PC-3 (cell line): ENCODE results near the gene SYT9. TPM values are rescaled to one million over a fixed set of nuclear protein-coding genes. Genes with fewer than 3 reads are reported as not detected.

Experiments used
- ATAC-seq: fragments of 200-7000 bp; cut with Tn5 transposase; 2 replicates; pipeline ENCODE4 v1.9.1; 2020; ENCODE audit warnings: mild to moderate bottlenecking, moderate library complexity
- BruUV-seq: library from RNA; stranded (reverse); fragments of 400-500 nt; replicated peaks from 2 replicates; lab custom pipeline; 2021; lab: Mats Ljungman, UMichigan
- CTCF ChIA-PET: fragments of 300-600 bp; sonication (Branson Sonifier 250); formaldehyde crosslinking; loops from one replicate; lab custom pipeline; 2022; ENCODE audit warnings: antibody characterized with exemption; lab: Charles Lee
- POLR2A ChIA-PET: fragments of 300-600 bp; sonication (Branson Sonifier 250); formaldehyde crosslinking; loops from one replicate; lab custom pipeline; 2022; ENCODE audit warnings: antibody characterized with exemption; ENCODE audit not compliant: unreplicated experiment; lab: Charles Lee
- DNase-seq: peaks from one replicate; pipeline ENCODE4 v3.0.0-alpha.2; 2015
- H2AFZ ChIP-seq: fragments of 300-600 bp; sonication (generic); 2 replicates; pipeline ENCODE4 v1.6.0; 2016; ENCODE audit warnings: antibody characterized with exemption, low read length
- H3F3A ChIP-seq: fragments of 300-600 bp; sonication (generic); one replicate; pipeline ENCODE4 v1.6.0; 2017; ENCODE audit warnings: antibody characterized with exemption, low read length, control low read depth, mild to moderate bottlenecking; ENCODE audit not compliant: unreplicated experiment
- H3K27ac ChIP-seq: fragments of 300-600 bp; sonication (generic); 2 replicates; pipeline ENCODE4 v1.5.1; 2016; ENCODE audit warnings: mild to moderate bottlenecking, low read length
- H3K27me3 ChIP-seq: fragments of 300-600 bp; sonication (generic); 2 replicates; pipeline ENCODE4 v1.6.1; 2016; ENCODE audit warnings: low read length, mixed read lengths
- H3K36me3 ChIP-seq: fragments of 300-600 bp; sonication (generic); 2 replicates; pipeline ENCODE4 v1.6.1; 2016; ENCODE audit warnings: low read depth, mixed run types, low read length, mixed read lengths
- H3K4me1 ChIP-seq: fragments of 300-600 bp; sonication (generic); 2 replicates; pipeline ENCODE4 v1.5.1; 2016; ENCODE audit warnings: low read length; ENCODE audit not compliant: insufficient read depth
- H3K4me2 ChIP-seq: fragments of 300-600 bp; sonication (generic); 2 replicates; pipeline ENCODE4 v1.6.0; 2016; ENCODE audit warnings: low read length
- H3K4me3 ChIP-seq: fragments of 300-600 bp; sonication (generic); 2 replicates; pipeline ENCODE4 v1.5.1; 2016; ENCODE audit warnings: mild to moderate bottlenecking, low read length, mixed read lengths
- H3K79me2 ChIP-seq: fragments of 300-600 bp; sonication (generic); 2 replicates; pipeline ENCODE4 v1.6.1; 2017; ENCODE audit warnings: low read length, mixed read lengths
- H3K9ac ChIP-seq: fragments of 300-600 bp; sonication (generic); 2 replicates; pipeline ENCODE4 v1.6.0; 2016; ENCODE audit warnings: mild to moderate bottlenecking, low read length
- H3K9me2 ChIP-seq: fragments of 300-600 bp; sonication (generic); replicated peaks from 2 replicates; pipeline ENCODE4 v1.6.1; 2016; ENCODE audit warnings: mixed run types, low read length, mixed read lengths
- H3K9me3 ChIP-seq: fragments of 300-600 bp; sonication (generic); 2 replicates; pipeline ENCODE4 v1.6.1; 2016; ENCODE audit warnings: low read length, mixed read lengths
- H4K20me1 ChIP-seq: fragments of 300-600 bp; sonication (generic); 2 replicates; pipeline ENCODE4 v1.6.1; 2016; ENCODE audit warnings: low read length, mixed read lengths
- EZH2 ChIP-seq: fragments of 300-600 bp; sonication (generic); IDR thresholded peaks from one replicate; pipeline ENCODE4 v1.6.1; 2017; ENCODE audit warnings: antibody characterized with exemption, mild to moderate bottlenecking, low read length; ENCODE audit not compliant: unreplicated experiment
- EZH2phosphoT487 ChIP-seq: fragments of 300-600 bp; sonication (generic); IDR thresholded peaks from 2 replicates; pipeline ENCODE4 v1.6.1; 2018; ENCODE audit warnings: mild to moderate bottlenecking, antibody characterized with exemption, low read length, borderline replicate concordance
- intact Hi-C: fragments of 100-400 bp; cut with micrococcal nuclease; formaldehyde crosslinking; loops from 2 replicates; pipeline ENCODE4 v1.9.0; 2023
- total RNA-seq: library from RNA; depleted of rRNA; stranded (reverse); fragments of >200 nt; gene quantifications from 2 replicates; pipeline ENCODE4 v1.2.3, GENCODE V29; 2014
- TF ChIP-seq, protein P1 (sequence below): fragments of 300-600 bp; sonication (generic); conservative IDR thresholded peaks from 2 replicates; pipeline ENCODE4 v1.5.1; 2017; ENCODE audit warnings: antibody characterized with exemption, low read depth, mild to moderate bottlenecking, low read length

Gene SYT9
- total RNA-seq, 1 experiment from 2014 or later: 6.3 TPM

DNA sequence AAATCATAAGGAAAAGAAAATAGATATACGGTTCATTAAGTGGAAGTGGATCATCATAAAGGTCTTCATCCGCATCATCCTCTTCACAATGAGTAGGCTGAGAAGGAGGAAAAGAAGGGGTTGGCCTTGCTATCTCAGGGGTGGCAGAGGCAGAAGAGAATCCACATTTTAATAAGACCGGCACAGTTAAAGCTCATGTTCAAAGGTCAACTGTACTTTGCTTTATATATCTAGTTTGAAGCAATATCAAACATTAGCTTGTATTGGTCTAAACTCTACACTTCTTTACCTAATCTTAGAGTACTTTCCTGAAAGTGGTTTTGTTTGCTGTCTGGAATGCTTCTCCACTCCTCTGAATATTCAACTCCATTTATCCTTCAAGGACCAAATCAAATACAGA, 256.4 kb downstream of the SYT9 start:
- H3K79me2 ChIP-seq: no peaks in the 10 kb centered on the region
- no peaks in the 10 kb centered on the region for H3K36me3 ChIP-seq
- peaks cover 4% of the 10 kb centered on the region; the same call in 1 of the 2 replicates for H3K4me1 ChIP-seq
- ChIA-PET CTCF (no interaction called here), POLR2A (no interaction called here)
- no TSS peak for BruUV-seq
- H3K27me3 ChIP-seq: peaks cover 23% of the 10 kb centered on the region; the same call in 1 of the 2 replicates
- H3K9me2 ChIP-seq: no peaks in the 10 kb centered on the region
- no peak for ATAC-seq
- intact Hi-C loops: no loop called here
- H3K4me2 ChIP-seq: no peak overlapping the region
- no peak overlapping the region for H3K9ac ChIP-seq
- TF ChIP-seq, protein P1, sequence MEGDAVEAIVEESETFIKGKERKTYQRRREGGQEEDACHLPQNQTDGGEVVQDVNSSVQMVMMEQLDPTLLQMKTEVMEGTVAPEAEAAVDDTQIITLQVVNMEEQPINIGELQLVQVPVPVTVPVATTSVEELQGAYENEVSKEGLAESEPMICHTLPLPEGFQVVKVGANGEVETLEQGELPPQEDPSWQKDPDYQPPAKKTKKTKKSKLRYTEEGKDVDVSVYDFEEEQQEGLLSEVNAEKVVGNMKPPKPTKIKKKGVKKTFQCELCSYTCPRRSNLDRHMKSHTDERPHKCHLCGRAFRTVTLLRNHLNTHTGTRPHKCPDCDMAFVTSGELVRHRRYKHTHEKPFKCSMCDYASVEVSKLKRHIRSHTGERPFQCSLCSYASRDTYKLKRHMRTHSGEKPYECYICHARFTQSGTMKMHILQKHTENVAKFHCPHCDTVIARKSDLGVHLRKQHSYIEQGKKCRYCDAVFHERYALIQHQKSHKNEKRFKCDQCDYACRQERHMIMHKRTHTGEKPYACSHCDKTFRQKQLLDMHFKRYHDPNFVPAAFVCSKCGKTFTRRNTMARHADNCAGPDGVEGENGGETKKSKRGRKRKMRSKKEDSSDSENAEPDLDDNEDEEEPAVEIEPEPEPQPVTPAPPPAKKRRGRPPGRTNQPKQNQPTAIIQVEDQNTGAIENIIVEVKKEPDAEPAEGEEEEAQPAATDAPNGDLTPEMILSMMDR: no peak
- TF ChIP-seq EZH2 (no peak), EZH2phosphoT487 (no peak)
- H3K9me3 ChIP-seq: no peaks in the 10 kb centered on the region
- no peaks in the 10 kb centered on the region for H4K20me1 ChIP-seq
- no peaks in the 10 kb centered on the region for H3F3A ChIP-seq
- H3K4me3 ChIP-seq: no peak overlapping the region
- DNase-seq: no peak
- H3K27ac ChIP-seq: no peak overlapping the region
- H2AFZ ChIP-seq: no peak overlapping the region

DNA sequence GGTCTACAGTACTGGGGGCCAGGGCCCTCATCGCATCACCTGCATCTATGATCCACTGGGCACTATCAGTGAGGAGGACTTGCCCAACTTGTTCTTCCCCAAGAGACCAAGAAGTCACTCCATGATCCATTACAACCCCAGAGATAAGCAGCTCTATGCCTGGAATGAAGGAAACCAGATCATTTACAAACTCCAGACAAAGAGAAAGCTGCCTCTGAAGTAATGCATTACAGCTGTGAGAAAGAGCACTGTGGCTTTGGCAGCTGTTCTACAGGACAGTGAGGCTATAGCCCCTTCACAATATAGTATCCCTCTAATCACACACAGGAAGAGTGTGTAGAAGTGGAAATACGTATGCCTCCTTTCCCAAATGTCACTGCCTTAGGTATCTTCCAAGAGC, 258.3 kb downstream of the SYT9 start:
- no peaks in the 10 kb centered on the region for H3K79me2 ChIP-seq
- no peak for TF ChIP-seq EZH2
- TF ChIP-seq, protein P1: no peak
- TF ChIP-seq EZH2phosphoT487: no peak
- H4K20me1 ChIP-seq: no peaks in the 10 kb centered on the region
- no peak overlapping the region for H3K4me3 ChIP-seq
- intact Hi-C loops: loop anchor here (5.0 kb wide), 1 partner anchor 182 kb away; no protein-coding TSS in a partner anchor
- H3K36me3 ChIP-seq: no peaks in the 10 kb centered on the region
- H3K9ac ChIP-seq: no peak overlapping the region
- BruUV-seq: no TSS peak
- H3K4me2 ChIP-seq: no peak overlapping the region
- H2AFZ ChIP-seq: no peak overlapping the region
- no peaks in the 10 kb centered on the region for H3K9me2 ChIP-seq
- POLR2A ChIA-PET: interaction anchor here (0.5 kb wide), 1 partner anchor 832 kb away, joined by 4 read pairs; no protein-coding TSS in a partner anchor
- H3K27me3 ChIP-seq: peaks cover 28% of the 10 kb centered on the region
- CTCF ChIA-PET: no interaction called here
- no peaks in the 10 kb centered on the region for H3K9me3 ChIP-seq
- DNase-seq (no peak), ATAC-seq (no peak)
- H3K4me1 ChIP-seq: peaks cover 6% of the 10 kb centered on the region; the same call in 1 of the 2 replicates
- no peaks in the 10 kb centered on the region for H3F3A ChIP-seq
- no peak overlapping the region for H3K27ac ChIP-seq

DNA sequence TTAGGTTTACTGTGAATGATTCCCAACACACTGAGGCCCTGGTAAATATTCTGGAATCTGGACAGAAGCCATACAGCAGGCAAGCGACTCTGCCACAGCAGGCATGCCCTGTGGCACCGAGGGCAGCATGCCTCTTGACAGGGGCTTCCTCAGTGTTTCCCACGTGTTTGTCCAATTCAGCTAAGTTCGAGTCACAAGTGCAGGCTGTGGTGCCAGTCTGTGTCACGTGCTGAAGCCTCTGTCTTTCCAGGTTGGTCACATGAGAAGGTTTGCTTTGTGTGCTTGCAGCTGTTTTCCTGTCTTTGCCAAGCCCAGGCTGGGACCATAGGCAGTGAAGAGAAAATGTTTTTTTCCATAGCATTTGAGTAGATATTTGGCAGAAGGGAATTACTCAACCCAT, 259.7 kb downstream of the SYT9 start:
- Histone ChIP-seq H4K20me1 (no peaks in the 10 kb centered on the region), H3K4me2 (no peak overlapping the region), H3K9ac (no peak overlapping the region), H3K4me3 (no peak overlapping the region), H3K79me2 (no peaks in the 10 kb centered on the region), H2AFZ (no peak overlapping the region), H3K9me2 (no peaks in the 10 kb centered on the region), H3K27ac (no peak overlapping the region), H3K27me3 (peaks cover 39% of the 10 kb centered on the region), H3K4me1 (peaks cover 6% of the 10 kb centered on the region; the same call in 1 of the 2 replicates), H3K36me3 (no peaks in the 10 kb centered on the region), H3K9me3 (no peaks in the 10 kb centered on the region), H3F3A (no peaks in the 10 kb centered on the region)
- ATAC-seq (no peak), DNase-seq (no peak)
- TF ChIP-seq EZH2phosphoT487: no peak
- no peak for TF ChIP-seq EZH2
- TF ChIP-seq, protein P1: no peak
- ChIA-PET POLR2A (no interaction called here), CTCF (no interaction called here)
- intact Hi-C loops: loop anchor here (5.0 kb wide), 1 partner anchor 181 kb away; no protein-coding TSS in a partner anchor
- BruUV-seq: no TSS peak
